ENCODE measurements around the gene DHCR7. TPM values are rescaled to one million over a fixed set of nuclear protein-coding genes. Genes with fewer than 3 reads are reported as not detected.

Gene DHCR7
- total RNA-seq, 1 experiment from 2014 or later: 286 TPM

GRCh38 chr11:71443736-71444445, 4.3 kb downstream of the DHCR7 start:
- POLR2A ChIA-PET (ENCODE audit: low non-redundant PET): no interaction called here

GRCh38 chr11:71442880-71443279, 5.3 kb downstream of the DHCR7 start:
- Histone ChIP-seq H3K36me3 (ENCODE audit: insufficient read depth, low read length, poor library complexity, severe bottlenecking) (peaks cover 94% of the 10 kb centered on the region), H3K27me3 (replicated peaks; ENCODE audit: insufficient read depth, low read depth, low read length, poor library complexity) (no peaks in the 10 kb centered on the region), H3K4me1 (ENCODE audit: insufficient read depth, low read length, poor library complexity, severe bottlenecking) (peaks cover 5% of the 10 kb centered on the region), H3K9me3 (ENCODE audit: low read depth, low read length, poor library complexity, severe bottlenecking) (peaks cover 7% of the 10 kb centered on the region), H3K4me3 (ENCODE audit: low read depth, low read length, poor library complexity, severe bottlenecking) (no peak overlapping the region), H3K27ac (ENCODE audit: low read depth, low read length, poor library complexity, severe bottlenecking) (no peak overlapping the region)
- POLR2A ChIA-PET (ENCODE audit: low non-redundant PET): no interaction called here
- intact Hi-C loops (cut with micrococcal nuclease; ENCODE audit: unreplicated experiment): no loop called here
- CTCF ChIA-PET: no interaction called here
- no peak for DNase-seq (ENCODE audit: low spot score)
- BruUV-seq (replicated peaks): no TSS peak
- no peak for TF ChIP-seq CTCF (conservative IDR thresholded peaks at IDR 0.05; ENCODE audit: low read depth, low read length)
- no peak for TF ChIP-seq EZH2 (IDR thresholded peaks at IDR 0.05; ENCODE audit: borderline replicate concordance, low read depth, low read length, poor library complexity, severe bottlenecking)

More at GRCh38 chr11:71443736-71444445, 4.3 kb downstream of the DHCR7 start:
- peaks cover 84% of the 10 kb centered on the region for H3K36me3 ChIP-seq (ENCODE audit: insufficient read depth, low read length, poor library complexity, severe bottlenecking)
- no peaks in the 10 kb centered on the region for H3K27me3 ChIP-seq (replicated peaks; ENCODE audit: insufficient read depth, low read depth, low read length, poor library complexity)
- CTCF ChIA-PET: no interaction called here
- H3K4me1 ChIP-seq (ENCODE audit: insufficient read depth, low read length, poor library complexity, severe bottlenecking): peaks cover 5% of the 10 kb centered on the region
- H3K4me3 ChIP-seq (ENCODE audit: low read depth, low read length, poor library complexity, severe bottlenecking): no peak overlapping the region
- H3K9me3 ChIP-seq (ENCODE audit: low read depth, low read length, poor library complexity, severe bottlenecking): peaks cover 7% of the 10 kb centered on the region
- no TSS peak for BruUV-seq (replicated peaks)
- no peak overlapping the region for H3K27ac ChIP-seq (ENCODE audit: low read depth, low read length, poor library complexity, severe bottlenecking)
- no peak for DNase-seq (ENCODE audit: low spot score)
- TF ChIP-seq EZH2 (IDR thresholded peaks at IDR 0.05; ENCODE audit: borderline replicate concordance, low read depth, low read length, poor library complexity, severe bottlenecking) (no peak), CTCF (conservative IDR thresholded peaks at IDR 0.05; ENCODE audit: low read depth, low read length) (no peak)
- intact Hi-C loops (cut with micrococcal nuclease; ENCODE audit: unreplicated experiment): no loop called here

- no peak overlapping the region for H3K27ac ChIP-seq (ENCODE audit: low read depth, low read length, poor library complexity, severe bottlenecking)
- H3K4me3 ChIP-seq (ENCODE audit: low read depth, low read length, poor library complexity, severe bottlenecking): no peak overlapping the region
- no peaks in the 10 kb centered on the region for H3K4me1 ChIP-seq (ENCODE audit: insufficient read depth, low read length, poor library complexity, severe bottlenecking)
- TF ChIP-seq CTCF (conservative IDR thresholded peaks at IDR 0.05; ENCODE audit: low read depth, low read length): no peak
- H3K27me3 ChIP-seq (replicated peaks; ENCODE audit: insufficient read depth, low read depth, low read length, poor library complexity): no peaks in the 10 kb centered on the region
- no peak for DNase-seq (ENCODE audit: low spot score)
- H3K36me3 ChIP-seq (ENCODE audit: insufficient read depth, low read length, poor library complexity, severe bottlenecking): peaks cover 99% of the 10 kb centered on the region
- intact Hi-C loops (cut with micrococcal nuclease; ENCODE audit: unreplicated experiment): no loop called here
- peaks cover 7% of the 10 kb centered on the region for H3K9me3 ChIP-seq (ENCODE audit: low read depth, low read length, poor library complexity, severe bottlenecking)
- BruUV-seq (replicated peaks): no TSS peak
- CTCF ChIA-PET: no interaction called here
- POLR2A ChIA-PET (ENCODE audit: low non-redundant PET): no interaction called here
Observed at GRCh38 chr11:71442123-71442522, 6.1 kb downstream of the DHCR7 start.
